Esophagus (tissue), 2 donors: ENCODE measurements around the gene TMEM156. TPM values are rescaled to one million over a fixed set of nuclear protein-coding genes. Genes with fewer than 3 reads are reported as not detected.
"Not testable (repeated sequence)": the region's sequence is repeated elsewhere in the genome, so short reads cannot be mapped to it uniquely, and the experiment has no call there.

ENCODE experiments used
- H3K27ac ChIP-seq, 2 donors: one replicate each; pipeline ENCODE4 v1.5.1; 2013; ENCODE audit warnings: low read depth in 2 of 2, mild to moderate bottlenecking in 2 of 2, inconsistent platforms in 1 of 2, low read length in 1 of 2, moderate library complexity in 1 of 2
- H3K27me3 ChIP-seq, 2 donors: one replicate each; pipeline ENCODE4 v1.6.1; 2013; ENCODE audit warnings: low read length in 2 of 2, control low read depth in 1 of 2, mild to moderate bottlenecking in 1 of 2; ENCODE audit not compliant: insufficient read depth in 2 of 2, control insufficient read depth in 1 of 2
- H3K36me3 ChIP-seq, 2 donors: one replicate each; pipeline ENCODE4 v1.6.1; 2013; ENCODE audit warnings: low read length in 1 of 2; ENCODE audit not compliant: control insufficient read depth in 2 of 2, insufficient read depth in 2 of 2
- H3K4me1 ChIP-seq, 2 donors: one replicate each; pipeline ENCODE4 v1.6.1; 2013; ENCODE audit warnings: low read length in 1 of 2; ENCODE audit not compliant: control insufficient read depth in 2 of 2, insufficient read depth in 2 of 2
- H3K4me3 ChIP-seq, 2 donors: one replicate each; pipeline ENCODE4 v1.5.1; 2013; ENCODE audit warnings: low read length in 2 of 2, mild to moderate bottlenecking in 2 of 2, low read depth in 1 of 2, moderate library complexity in 1 of 2
- H3K9me3 ChIP-seq, 2 donors: one replicate each; pipeline ENCODE4 v1.6.1; 2013; ENCODE audit warnings: mild to moderate bottlenecking in 2 of 2, low read depth in 1 of 2, low read length in 1 of 2, moderate library complexity in 1 of 2; ENCODE audit not compliant: control insufficient read depth in 2 of 2, insufficient read depth in 1 of 2
- WGBS, 2 donors: extraction: QIAGEN DNeasy Blood & Tissue Kit; methylation state at CpG; one replicate each; pipeline ENCODE4 v1.1.7; 2013; 5-methylcytosine and 5-hydroxymethylcytosine counted together
- polyA plus RNA-seq, 2 donors: library from polyadenylated mRNA; stranded (reverse); fragments of 200-250 nt; gene quantifications; one replicate each; pipeline ENCODE4 v1.2.3, GENCODE V29; 2013
- donor health status: healthy with polysubstance abuse.
- donor health status: Bipolar disorder and iron deficiency.

TMEM156 gene
- polyA plus RNA-seq, 2 donors: 0.25 to 0.81 TPM

DNA sequence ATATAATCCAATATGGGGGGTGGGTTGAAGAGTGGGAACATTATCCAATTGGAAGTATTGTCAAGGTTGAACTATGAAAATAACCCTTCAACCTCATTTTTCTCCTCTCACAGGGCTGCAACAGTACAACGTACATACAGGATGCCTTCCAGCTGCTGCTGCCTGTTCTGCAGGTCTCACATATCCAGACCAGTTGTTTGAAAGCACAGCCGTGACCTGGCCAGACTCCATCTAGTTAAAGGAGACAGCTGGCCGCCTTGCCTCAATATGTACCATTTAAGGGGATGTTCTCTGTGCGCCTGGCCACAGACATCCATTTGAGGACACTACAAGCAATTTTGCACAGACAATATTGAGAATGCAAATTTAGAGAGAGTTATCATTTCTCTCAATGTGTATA lies 88.9 kb downstream of the TMEM156 start:
- H3K9me3 ChIP-seq: no peaks in the 10 kb centered on the region
- H3K27ac ChIP-seq: peak overlapping the region in 1 of 2 donors; percentile 55
- no peak overlapping the region for H3K4me3 ChIP-seq
- WGBS, 2 donors: 66 to 74% methylated on average over 4 of the region's 4 CpGs
- peaks cover 3 to 19% of the 10 kb centered on the region in 2 donors for H3K36me3 ChIP-seq
- no peaks in the 10 kb centered on the region for H3K27me3 ChIP-seq
- no peaks in the 10 kb centered on the region for H3K4me1 ChIP-seq

DNA sequence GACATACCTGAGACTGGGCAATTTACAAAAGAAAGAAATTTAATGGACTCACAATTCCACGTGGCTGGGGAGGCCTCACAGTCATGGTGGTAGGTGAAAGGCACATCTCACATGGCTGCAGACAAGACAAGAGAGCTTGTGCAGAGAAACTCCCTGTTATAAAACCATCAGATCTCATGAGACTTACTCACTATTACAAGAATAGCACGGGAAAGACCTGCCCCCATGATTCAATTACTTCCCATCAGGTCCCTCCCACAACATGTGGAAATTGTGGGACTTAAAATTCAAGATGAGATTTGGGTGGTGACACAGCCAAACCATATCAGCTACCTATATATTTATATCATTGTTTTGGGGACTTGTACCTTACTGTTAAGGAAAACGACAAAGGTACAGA lies 90.3 kb downstream of the TMEM156 start:
- H3K9me3 ChIP-seq, H3K4me1 ChIP-seq, H3K4me3 ChIP-seq, H3K27ac ChIP-seq, H3K27me3 ChIP-seq: not testable (repeated sequence)
- peaks cover 7 to 27% of the 10 kb centered on the region in 2 donors for H3K36me3 ChIP-seq
- 76% methylated on average over 3 of the region's 3 CpGs for WGBS, 2 donors

DNA sequence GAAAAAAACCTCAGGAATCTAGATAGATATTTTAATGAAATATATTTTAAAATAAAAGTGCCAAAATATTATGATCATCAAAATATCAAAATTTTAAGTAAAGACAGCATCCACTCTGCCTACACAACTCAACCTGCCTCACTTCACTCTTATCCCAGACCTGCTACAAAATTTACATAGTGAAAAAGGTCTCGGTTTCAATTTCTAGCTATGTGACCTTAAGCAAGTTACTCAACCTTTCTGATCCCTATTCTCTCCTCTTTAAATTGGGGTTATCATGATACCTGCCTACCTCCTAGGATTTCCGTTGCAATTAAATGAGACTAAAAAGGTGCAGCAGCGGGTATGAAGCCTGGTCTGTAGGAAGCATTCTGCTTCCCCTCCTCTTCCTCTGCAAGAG lies 91.7 kb downstream of the TMEM156 start:
- WGBS, 2 donors: 93 to 94% methylated on average over 3 of the region's 3 CpGs
- no peaks in the 10 kb centered on the region for H3K27me3 ChIP-seq
- no peak overlapping the region for H3K4me3 ChIP-seq
- no peaks in the 10 kb centered on the region for H3K4me1 ChIP-seq
- no peaks in the 10 kb centered on the region for H3K9me3 ChIP-seq
- peaks cover 11 to 32% of the 10 kb centered on the region in 2 donors for H3K36me3 ChIP-seq
- no peak overlapping the region for H3K27ac ChIP-seq

DNA sequence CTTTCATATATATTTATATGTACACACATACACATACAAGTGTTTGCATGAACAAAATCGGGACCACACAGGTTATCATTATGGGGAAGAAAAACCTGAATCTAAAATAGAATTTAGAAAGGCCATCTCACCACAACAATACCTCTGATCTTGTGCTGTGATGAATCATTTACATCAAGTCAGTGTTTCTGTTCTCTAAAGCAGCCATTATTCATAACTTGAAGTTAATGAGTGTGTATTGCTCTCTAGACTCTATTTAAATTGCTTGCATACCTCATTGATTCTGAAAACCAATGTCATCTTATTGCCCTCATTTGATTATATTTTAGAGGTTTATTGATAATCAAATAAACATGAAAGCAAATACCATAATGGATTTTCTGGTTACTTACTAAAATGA lies 93.0 kb downstream of the TMEM156 start:
- H3K27ac ChIP-seq: no peak overlapping the region
- WGBS, 2 donors: 81 to 87% methylated on average over 1 of the region's 1 CpG
- no peaks in the 10 kb centered on the region for H3K9me3 ChIP-seq
- H3K4me1 ChIP-seq: no peaks in the 10 kb centered on the region
- peaks cover 11 to 25% of the 10 kb centered on the region in 2 donors for H3K36me3 ChIP-seq
- H3K4me3 ChIP-seq: no peak overlapping the region
- no peaks in the 10 kb centered on the region for H3K27me3 ChIP-seq

DNA sequence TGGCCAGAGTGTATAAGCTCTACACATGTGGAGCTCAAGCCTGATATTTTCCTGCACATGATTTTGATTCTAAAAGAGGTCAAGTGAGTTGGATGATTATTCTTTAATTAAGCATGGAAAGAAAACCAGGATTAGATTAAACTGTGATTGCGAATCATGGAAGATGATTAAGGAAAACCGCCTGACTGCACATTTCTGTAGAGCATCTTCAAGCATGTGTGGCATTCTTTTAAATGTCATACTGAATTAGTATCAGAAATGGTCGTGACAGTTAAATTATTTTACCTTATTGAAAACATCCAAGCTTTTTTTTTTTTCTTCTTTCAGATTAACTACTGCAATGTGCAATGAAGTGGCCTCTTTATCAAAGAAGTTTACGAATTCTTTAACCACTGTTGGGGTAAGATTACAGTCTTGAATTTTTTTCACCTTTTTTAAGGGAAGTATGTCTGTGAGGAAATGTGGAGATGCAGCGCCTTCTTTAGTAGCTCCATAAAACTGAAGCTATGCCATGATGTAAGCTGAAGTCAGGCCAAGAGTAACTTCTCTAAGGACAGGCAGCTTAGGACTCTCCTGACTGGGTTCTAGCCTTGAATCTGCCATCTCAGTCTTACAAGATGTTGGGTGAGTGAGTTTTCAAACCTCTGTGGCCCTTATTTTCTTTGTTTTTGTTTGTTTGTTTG lies 96.7 kb downstream of the TMEM156 start:
- WGBS, 2 donors: 77 to 86% methylated on average over 5 of the region's 5 CpGs
- Histone ChIP-seq H3K4me1 (no peaks in the 10 kb centered on the region), H3K27ac (no peak overlapping the region), H3K9me3 (no peaks in the 10 kb centered on the region), H3K4me3 (no peak overlapping the region), H3K36me3 (peaks cover 14 to 17% of the 10 kb centered on the region in 2 donors), H3K27me3 (no peaks in the 10 kb centered on the region)

DNA sequence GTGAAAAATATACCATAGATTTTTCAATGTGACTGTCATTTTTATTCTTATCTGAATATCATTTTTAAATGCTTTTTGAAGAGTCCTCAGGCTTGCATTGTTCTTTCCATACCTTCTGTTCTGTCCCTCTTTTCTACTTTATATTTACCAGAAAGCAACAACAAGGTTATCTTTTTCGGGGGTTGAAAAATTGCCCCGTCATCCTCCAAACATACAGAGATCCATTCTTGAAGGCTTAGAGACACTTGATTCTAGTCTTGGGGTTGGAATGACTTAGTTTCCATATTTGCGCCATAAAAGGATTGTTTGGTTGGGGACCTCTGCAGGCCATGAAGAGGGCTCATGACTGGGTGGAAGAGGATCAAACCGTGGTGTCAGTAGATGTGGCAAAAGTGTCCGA lies 101.1 kb downstream of the TMEM156 start:
- Histone ChIP-seq H3K27ac (no peak overlapping the region), H3K4me1 (no peaks in the 10 kb centered on the region), H3K27me3 (no peaks in the 10 kb centered on the region), H3K4me3 (no peak overlapping the region), H3K9me3 (no peaks in the 10 kb centered on the region), H3K36me3 (peaks cover 14 to 16% of the 10 kb centered on the region in 2 donors)
- 83 to 90% methylated on average over 5 of the region's 5 CpGs for WGBS, 2 donors

DNA sequence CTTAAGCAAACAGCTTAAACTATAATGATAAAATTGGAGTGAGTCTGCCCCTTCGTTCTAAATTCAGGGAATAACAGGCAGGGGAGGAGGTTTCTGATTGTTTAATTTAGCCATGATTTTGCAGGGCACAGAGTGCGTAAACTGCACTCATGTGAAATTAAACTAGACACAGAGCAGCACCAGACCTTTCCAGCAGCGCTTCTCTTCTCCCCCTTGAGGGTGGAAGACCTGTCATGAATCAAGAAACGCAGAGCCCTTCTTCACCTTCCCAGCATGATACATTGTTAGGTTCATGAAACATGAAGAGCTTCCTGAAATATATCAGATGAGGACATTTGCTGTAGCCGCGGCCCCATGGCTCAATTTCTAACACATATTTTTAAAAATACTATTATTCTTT lies 101.5 kb downstream of the TMEM156 start:
- Histone ChIP-seq H3K27ac (no peak overlapping the region), H3K36me3 (peaks cover 13 to 14% of the 10 kb centered on the region in 2 donors), H3K9me3 (no peaks in the 10 kb centered on the region), H3K4me1 (no peaks in the 10 kb centered on the region), H3K4me3 (no peak overlapping the region), H3K27me3 (no peaks in the 10 kb centered on the region)
- 83% methylated on average over 6 of the region's 6 CpGs for WGBS, 2 donors

DNA sequence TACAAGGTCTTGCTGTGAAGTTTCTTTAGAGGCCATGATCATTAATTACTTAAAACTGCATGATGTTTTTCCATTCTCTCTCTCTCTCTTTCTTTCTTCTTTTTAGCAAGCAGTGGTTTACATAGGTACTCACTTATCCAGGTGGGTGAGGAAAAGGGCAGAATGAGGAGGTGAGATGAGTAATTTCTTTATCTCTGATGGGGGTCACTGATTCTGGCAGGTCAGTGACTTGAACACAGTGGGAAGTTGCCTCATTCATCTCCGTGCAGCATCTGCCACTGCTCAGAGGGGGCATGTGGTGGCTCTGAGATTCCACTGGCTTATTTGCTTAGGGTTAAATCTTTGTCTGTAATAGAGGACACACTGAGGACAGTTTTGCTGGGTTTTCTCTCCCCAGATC lies 102.0 kb downstream of the TMEM156 start:
- H3K27ac ChIP-seq: no peak overlapping the region

DNA sequence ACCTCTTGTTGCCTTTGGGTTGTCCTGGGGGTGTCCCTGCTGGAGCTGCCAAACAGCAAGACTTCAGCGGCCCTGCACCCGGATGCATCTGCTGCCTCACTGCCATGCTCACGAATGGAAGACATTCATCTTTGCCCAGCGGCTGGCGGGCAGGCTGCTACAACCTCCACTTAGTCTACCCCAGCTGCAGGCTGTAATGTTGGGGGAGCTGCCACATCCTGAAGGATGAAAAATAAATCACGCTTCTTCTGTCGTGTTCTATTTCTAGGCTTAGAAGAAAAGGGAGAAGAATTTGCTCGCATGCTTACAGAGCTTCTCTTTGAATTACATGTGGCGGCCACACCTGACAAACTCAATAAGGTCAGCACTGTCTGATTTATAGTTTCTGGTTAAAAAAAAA lies 103.2 kb downstream of the TMEM156 start:
- no peak overlapping the region for H3K4me3 ChIP-seq
- no peaks in the 10 kb centered on the region for H3K27me3 ChIP-seq
- peaks cover 11 to 16% of the 10 kb centered on the region in 2 donors for H3K36me3 ChIP-seq
- no peaks in the 10 kb centered on the region for H3K9me3 ChIP-seq
- H3K27ac ChIP-seq: no peak overlapping the region
- H3K4me1 ChIP-seq: no peaks in the 10 kb centered on the region
- WGBS, 2 donors: 79 to 81% methylated on average over 9 of the region's 9 CpGs

More for the DNA sequence above, 102.0 kb downstream of the TMEM156 start:
- 55 to 70% methylated on average over 1 of the region's 1 CpG for WGBS, 2 donors
- no peaks in the 10 kb centered on the region for H3K27me3 ChIP-seq
- H3K9me3 ChIP-seq: no peaks in the 10 kb centered on the region
- no peak overlapping the region for H3K4me3 ChIP-seq
- H3K4me1 ChIP-seq: no peaks in the 10 kb centered on the region
- peaks cover 11 to 14% of the 10 kb centered on the region in 2 donors for H3K36me3 ChIP-seq

DNA sequence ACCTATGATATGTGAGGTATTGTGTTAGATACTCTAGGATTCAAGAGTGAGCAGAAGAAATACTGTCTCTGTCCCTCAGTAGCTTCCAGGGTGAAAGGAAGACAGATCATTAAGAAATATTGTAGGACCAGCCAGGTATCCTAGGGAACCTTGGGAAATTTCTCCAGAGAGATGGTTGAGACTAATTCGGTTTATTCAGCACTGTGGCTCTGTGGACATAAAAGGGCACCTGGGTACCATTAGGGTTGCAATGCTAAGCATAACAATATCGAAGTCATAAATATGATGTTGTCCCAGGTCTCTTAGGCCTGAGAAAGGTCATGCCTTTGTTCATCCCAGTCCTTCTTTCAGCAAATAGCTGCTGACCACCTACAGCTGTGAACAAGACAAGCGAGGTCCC lies 103.6 kb downstream of the TMEM156 start:
- Histone ChIP-seq H3K9me3 (no peaks in the 10 kb centered on the region), H3K36me3 (peaks cover 11 to 17% of the 10 kb centered on the region in 2 donors), H3K27me3 (no peaks in the 10 kb centered on the region), H3K4me1 (no peaks in the 10 kb centered on the region), H3K27ac (no peak overlapping the region), H3K4me3 (no peak overlapping the region)
- WGBS, 2 donors: 86 to 92% methylated on average over 3 of the region's 3 CpGs
